HFFc6 (cell line): ENCODE data around the gene C1orf210. TPM values are rescaled to one million over a fixed set of nuclear protein-coding genes. Genes with fewer than 3 reads are reported as not detected.

Source experiments
- DNase-seq: peaks from one replicate; pipeline ENCODE4 v3.0.0-alpha.2; 2018
- H3K27ac Mint-ChIP-seq: 2 replicates; pipeline ENCODE4 v1.8.0; 2020; ENCODE audit warnings: mild to moderate bottlenecking, mixed read lengths
- H3K27me3 Mint-ChIP-seq: 2 replicates; pipeline ENCODE4 v1.8.0; 2021; ENCODE audit warnings: mild to moderate bottlenecking, moderate library complexity, mixed read lengths; ENCODE audit not compliant: insufficient read depth
- H3K36me3 Mint-ChIP-seq: 2 replicates; pipeline ENCODE4 v1.8.0; 2021; ENCODE audit warnings: low read depth, mixed read lengths
- H3K4me1 Mint-ChIP-seq: 2 replicates; pipeline ENCODE4 v1.8.0; 2020; ENCODE audit warnings: low read depth, mixed read lengths
- H3K4me3 Mint-ChIP-seq: 2 replicates; pipeline ENCODE4 v1.8.0; 2020; ENCODE audit warnings: mild to moderate bottlenecking, moderate library complexity, mixed read lengths
- H3K9me3 Mint-ChIP-seq: 2 replicates; pipeline ENCODE4 v1.8.0; 2020; ENCODE audit warnings: mild to moderate bottlenecking, mixed read lengths
- CTCF ChIP-seq: fragments of 200-600 bp; sonication (generic); IDR thresholded peaks from 2 replicates; pipeline ENCODE4 v1.5.0; 2021; ENCODE audit warnings: antibody characterized with exemption, mild to moderate bottlenecking
- total RNA-seq, 6 experiments: library from RNA; stranded (reverse); fragmentation: NEBNext Ultra II Directional; extraction: Animal tissue kit (Norgen Biotek cat#: 25700); gene quantifications; 2 replicates in 1 of 6; 3 replicates in 5 of 6; pipeline ENCODE4 v1.2.3, GENCODE V29; 2021

Gene C1orf210
- total RNA-seq, 6 experiments from 2014 or later, result not detected

- no peak for DNase-seq
- Mint-ChIP-seq H3K4me1 (peaks cover 27% of the 10 kb centered on the region), H3K27me3 (no peaks in the 10 kb centered on the region; the same call in 1 of the 2 replicates), H3K9me3 (peaks cover 22% of the 10 kb centered on the region), H3K27ac (no peak overlapping the region), H3K36me3 (peaks cover 19% of the 10 kb centered on the region; the same call in 1 of the 2 replicates), H3K4me3 (no peak overlapping the region)
- no peak for TF ChIP-seq CTCF
Observed at GRCh38 chr1:43325381-43325780, 40.0 kb upstream of the C1orf210 start.

GRCh38 chr1:43324810-43325209 lies 39.4 kb upstream of the C1orf210 start:
- DNase-seq, result no peak
- H3K4me1 Mint-ChIP-seq, result peaks cover 21% of the 10 kb centered on the region
- H3K9me3 Mint-ChIP-seq, result peaks cover 22% of the 10 kb centered on the region
- no peak for TF ChIP-seq CTCF
- H3K27ac Mint-ChIP-seq, result no peak overlapping the region
- H3K36me3 Mint-ChIP-seq, result peaks cover 19% of the 10 kb centered on the region; the same call in 1 of the 2 replicates
- no peaks in the 10 kb centered on the region; the same call in 1 of the 2 replicates for H3K27me3 Mint-ChIP-seq
- no peak overlapping the region for H3K4me3 Mint-ChIP-seq

GRCh38 chr1:43322506-43322905 lies 37.1 kb upstream of the C1orf210 start:
- no peak overlapping the region for H3K27ac Mint-ChIP-seq
- peaks cover 1% of the 10 kb centered on the region for H3K27me3 Mint-ChIP-seq
- H3K36me3 Mint-ChIP-seq, result peaks cover 14% of the 10 kb centered on the region; the same call in 1 of the 2 replicates
- no peak for DNase-seq
- H3K9me3 Mint-ChIP-seq, result peaks cover 22% of the 10 kb centered on the region
- no peak for TF ChIP-seq CTCF
- peaks cover 28% of the 10 kb centered on the region for H3K4me1 Mint-ChIP-seq
- H3K4me3 Mint-ChIP-seq, result no peak overlapping the region

- DNase-seq, result no peak
- Mint-ChIP-seq H3K36me3 (peaks cover 13% of the 10 kb centered on the region; the same call in 1 of the 2 replicates), H3K9me3 (peaks cover 14% of the 10 kb centered on the region), H3K27me3 (peaks cover 1% of the 10 kb centered on the region), H3K4me3 (no peak overlapping the region), H3K27ac (no peak overlapping the region), H3K4me1 (peaks cover 32% of the 10 kb centered on the region)
- TF ChIP-seq CTCF, result no peak
Observed at GRCh38 chr1:43321331-43321891, 36.0 kb upstream of the C1orf210 start.

- no peak for DNase-seq
- no peak for TF ChIP-seq CTCF
- Mint-ChIP-seq H3K9me3 (peaks cover 3% of the 10 kb centered on the region), H3K27me3 (peaks cover 1% of the 10 kb centered on the region), H3K4me1 (peaks cover 32% of the 10 kb centered on the region), H3K4me3 (no peak overlapping the region), H3K36me3 (peaks cover 3% of the 10 kb centered on the region; the same call in 1 of the 2 replicates), H3K27ac (no peak overlapping the region)
Observed at GRCh38 chr1:43319766-43320165, 34.4 kb upstream of the C1orf210 start.
